Non-pigmented ciliary epithelial cell (primary cell): ENCODE measurements around the gene GPC1.
A peak's percentile ranks its signal among the peaks of the same experiment; 100 is the strongest.

ENCODE experiments used
- DNase-seq: peaks from one replicate; pipeline ENCODE4 v3.0.0-alpha.2; 2010; ENCODE audit warnings: low read depth

Gene GPC1

DNA sequence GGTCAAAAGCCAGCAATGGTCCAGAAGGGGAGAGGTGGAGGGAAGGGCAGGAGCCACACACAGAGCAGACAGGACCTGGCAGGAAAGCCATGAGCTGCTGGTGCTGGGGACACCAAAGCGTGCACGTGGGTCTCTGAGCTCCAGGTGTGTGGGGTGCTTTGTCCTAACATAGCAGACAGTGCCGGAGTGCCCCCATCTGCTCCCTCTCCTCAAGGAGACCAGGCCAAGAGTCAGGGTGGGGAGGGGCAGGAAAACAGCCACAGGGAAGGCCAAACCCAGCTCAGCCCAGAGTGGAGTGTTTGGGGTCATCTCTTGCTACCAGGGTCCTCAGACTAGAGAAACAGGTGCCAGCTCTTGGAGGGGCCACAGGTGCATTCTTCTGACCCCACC, 4.2 kb upstream of the GPC1 start:
- DNase-seq = no peak

DNA sequence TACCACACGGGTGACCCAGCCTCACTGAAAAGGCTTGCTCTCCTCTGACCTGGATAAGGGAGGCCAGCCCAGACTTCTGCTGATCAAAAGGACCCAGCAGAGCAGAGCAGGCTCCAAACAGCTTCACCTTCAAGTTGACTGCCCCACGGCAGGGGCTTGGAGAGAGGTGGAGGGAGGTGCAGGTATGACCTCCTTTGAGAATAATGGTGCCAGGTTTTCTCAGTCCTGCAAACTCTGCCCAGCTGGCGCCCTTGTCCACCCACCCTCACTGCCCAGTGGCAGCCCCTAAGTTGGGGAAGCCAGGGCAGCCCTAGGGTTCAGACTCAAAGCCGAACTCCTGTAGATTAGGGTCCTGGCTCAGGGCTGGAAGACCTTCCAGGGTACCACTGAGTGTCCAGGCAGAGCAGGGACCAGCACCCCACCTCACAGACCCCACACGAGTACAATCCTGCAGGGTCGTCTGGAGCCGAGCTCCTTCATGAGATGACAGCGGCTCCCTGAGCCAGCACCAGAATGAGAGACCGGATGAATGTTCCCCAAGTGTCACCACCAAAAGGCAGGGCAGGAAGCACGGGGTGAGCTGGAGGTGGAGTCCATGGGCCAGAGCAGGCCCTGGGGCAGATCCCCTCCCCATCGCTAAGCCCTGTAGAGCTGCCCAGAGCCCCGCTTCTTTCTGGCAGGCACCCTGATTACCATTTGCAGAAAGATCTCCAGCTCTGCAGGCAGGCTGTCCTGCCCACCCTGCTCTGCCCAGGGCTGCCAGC, 3.6 kb upstream of the GPC1 start:
- DNase-seq = no peak

DNA sequence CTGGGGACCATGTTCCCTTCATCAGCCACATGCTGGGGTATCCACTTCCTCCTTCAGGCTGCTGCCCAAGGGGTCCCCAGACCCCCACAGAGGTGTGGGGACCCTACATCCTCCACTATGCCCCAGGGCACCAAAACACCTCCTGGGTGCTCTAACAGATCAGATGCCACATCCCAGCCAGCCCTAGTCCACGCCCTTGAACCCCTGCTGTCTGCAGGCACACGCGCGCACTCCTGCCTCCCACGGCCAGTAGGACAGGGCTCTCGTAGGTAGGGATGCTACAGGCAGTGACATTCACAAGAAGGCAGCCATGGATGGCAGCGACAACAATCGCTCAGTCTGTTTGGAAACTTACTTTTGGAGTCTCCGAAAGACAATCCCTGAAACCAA, 3.0 kb upstream of the GPC1 start:
- no peak for DNase-seq

DNA sequence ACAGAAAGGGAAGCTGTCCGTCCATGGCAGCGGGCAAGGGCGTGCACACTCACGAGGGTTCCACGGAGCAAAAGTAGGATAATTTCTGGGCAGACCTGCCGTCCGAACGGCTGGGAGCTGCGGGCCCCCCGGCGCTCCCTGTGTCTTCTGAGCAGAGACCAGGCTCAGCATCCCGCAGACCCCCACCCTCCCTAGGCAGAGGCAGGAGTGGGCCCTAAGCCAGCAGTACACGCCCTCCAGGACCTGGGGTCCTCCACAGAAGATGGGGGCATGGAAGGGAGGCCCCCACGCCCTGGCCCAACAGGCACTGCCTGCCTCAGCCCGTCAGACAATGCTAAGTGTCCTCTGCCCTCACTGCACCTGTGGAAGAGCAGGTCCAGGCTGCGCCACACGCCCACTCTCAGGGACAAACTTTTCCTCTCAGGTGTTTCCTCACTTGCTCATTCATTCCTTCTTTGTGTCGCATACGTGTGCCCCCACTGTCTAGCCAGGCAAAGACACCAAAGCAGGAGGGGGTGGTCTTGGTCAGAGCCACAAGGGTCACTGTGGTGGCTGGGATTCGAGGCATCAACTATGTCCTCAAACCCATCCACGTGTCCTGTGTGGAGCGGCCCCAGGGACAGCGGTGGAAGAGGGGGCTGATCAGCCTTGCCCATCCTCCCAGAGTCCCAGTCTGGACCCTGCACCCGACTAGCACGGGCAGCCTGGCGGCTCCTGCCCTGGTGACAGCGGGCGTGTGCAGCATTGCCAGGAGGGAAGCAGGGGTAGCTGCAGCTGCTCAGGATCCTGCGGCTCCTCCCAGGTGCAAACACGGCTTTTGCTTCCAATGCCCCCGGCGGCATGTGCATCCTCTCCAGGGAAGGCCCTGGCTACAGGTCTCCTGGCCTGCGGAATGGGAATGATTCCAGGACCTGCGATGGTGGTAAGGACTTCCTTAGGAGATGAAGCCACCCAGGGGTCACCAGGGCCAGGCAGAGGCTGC, 2.4 kb upstream of the GPC1 start:
- no peak for DNase-seq

DNA sequence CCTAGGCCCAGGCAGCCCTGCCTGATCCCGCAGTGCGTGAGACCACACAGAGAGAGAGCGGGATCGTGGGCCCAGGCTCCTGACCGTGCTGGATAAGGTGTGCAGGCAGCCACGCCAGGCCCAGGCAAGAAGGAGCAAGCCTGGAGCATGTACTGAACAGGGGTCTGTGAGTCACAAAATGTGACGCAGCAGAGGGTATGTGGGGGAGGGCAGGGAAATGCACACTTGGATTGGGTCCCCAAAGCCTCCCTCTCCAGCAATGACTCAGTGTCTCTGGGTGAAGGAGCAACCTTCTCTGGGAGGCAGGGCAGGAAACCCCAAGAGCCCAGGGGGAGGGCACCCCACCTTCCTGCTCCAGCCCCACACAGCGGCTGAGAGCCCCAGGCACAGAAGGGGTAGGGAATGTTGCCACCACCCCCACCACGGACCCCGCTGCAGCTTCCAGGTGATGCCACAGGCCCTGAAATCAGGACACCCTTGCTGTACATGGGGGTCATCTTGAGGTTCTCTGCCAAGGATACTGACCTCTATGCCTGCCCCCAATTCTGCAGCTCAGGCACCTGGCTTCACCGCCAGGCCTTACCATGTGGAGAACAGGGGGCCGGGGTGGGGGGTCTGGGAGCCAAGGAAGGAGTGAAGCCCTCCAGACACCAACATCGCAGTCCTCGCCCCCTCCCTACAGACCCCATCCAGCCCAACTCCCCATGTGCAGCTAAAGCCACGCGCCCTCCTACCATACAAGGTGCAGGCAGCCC, 1.3 kb upstream of the GPC1 start:
- DNase-seq = peak; percentile 89

DNA sequence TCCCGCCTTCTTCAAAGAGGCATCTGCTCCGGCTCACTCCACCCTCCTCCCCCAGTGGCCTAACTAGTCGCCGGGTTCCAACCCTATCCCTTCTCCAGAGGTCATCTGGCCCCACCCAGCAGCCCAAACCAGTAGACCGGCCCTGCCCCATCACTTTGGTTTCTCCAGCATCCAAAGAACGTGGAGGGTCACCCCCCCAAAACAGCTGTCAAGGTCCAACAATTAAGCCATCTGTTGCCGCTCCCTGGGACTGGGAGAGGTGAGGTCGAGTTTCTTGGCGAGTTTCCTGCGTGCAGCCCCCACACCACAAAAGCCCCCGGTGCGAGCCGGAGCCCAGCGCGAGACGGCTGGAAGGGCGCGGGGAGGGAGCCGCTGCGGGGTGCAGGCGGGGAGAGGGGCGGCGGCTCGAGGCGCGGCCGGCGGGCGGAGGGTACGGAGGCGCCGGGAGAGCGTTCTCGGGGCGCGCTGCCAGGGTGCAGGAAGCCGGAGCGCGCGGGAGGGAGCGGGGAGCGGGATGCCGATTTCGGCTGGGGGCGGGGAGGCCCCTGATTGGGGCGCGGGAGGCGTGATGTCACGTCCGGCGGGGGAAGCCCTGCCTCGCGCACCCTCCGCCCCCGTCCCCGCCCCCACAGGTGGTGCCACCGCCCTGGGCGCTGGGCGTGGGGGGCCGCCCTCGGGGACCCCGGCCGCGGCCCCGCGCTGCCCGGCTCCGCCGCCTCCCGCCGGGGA, 571 bp upstream of the GPC1 start:
- no peak for DNase-seq

DNA sequence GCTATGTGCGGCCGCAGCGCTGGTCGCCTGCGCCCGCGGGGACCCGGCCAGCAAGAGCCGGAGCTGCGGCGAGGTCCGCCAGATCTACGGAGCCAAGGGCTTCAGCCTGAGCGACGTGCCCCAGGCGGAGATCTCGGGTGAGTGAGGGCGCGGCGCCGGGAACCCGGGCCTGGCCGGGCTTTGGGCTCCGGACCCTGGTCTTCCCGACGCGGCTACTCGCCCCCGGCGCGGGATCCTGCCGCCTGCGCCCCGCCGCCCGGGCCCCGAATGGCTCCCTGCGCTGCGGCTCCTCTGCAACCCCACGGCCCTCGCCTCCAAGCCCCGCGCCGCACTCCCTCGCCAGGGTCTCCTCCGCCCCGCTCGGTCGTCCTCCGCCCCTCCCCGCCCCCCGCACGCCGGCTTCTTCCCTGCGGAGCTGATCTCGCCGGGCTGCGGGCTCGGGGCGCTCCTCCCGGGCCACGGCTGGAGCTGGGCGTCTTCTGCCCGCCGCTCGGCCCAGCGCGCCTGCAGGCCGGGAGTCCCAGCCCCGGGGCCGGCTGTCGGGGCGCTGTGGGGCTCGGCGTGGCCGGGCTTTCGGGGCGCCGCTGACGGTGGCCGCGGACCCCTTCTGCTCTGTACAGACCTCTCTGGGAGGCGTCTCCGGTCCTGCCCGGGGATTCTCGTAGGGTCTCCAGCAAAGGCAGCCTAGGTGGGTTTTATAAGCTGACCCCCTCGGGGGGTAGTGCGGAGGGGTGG, 652 bp downstream of the GPC1 start:
- no peak for DNase-seq

DNA sequence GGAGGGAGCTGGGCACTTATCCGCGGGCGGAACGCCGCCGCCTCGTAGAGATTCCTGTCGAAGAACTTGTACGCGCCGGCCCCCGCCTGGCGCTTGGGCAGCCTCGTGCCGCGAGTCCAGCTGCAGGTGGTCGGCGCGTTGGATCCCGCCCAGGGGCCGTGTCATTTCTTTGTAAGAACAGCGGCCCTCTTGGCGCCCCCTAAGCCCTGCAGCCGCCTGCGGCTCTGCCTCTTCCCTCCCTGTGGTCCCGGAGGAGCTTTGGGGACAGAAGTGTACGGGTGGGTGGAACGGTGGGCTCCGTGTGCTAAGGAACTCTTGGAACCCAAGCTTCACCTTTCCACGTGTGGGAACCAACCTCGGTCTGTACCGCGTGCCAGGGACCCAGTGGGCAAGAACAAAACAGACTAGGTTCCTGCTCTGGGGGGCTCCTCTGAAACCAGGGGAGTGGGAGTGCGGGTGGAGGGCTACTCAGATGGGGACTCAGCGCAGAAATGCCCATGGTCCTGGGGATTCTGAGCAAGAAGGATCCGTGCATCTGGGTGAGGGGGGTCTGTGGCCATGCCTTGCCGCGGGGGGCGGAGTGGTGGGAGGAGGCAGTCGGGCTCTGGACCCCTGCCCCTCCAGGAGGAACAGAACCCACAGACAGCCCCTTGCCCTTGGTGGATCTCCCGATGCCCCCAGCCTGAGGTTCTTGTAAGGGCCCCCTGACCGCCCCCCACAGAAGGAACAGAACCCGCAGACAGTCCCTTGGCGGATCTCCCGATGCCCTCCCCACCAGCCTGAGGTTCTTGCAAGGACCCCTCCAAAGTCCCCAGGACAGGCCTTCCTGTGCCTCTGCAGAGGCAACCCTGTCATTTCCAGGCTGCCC, 1.5 kb downstream of the GPC1 start:
- DNase-seq = no peak

DNA sequence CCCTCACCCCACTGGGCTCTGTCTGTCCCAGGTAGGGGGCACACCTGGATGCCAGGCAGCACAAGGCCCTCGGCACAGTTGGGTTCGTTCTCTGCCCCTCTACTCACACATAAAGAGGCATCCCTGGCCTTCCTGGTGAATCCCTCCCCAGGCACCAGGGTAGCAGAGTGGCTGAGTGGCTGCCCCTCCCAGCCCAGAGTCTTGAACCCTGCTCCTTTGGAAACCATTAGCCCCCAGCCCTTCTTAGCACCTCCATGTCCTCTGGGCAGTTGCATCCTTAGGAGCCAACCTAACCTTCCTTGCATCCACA, 2.0 kb downstream of the GPC1 start:
- DNase-seq = no peak

DNA sequence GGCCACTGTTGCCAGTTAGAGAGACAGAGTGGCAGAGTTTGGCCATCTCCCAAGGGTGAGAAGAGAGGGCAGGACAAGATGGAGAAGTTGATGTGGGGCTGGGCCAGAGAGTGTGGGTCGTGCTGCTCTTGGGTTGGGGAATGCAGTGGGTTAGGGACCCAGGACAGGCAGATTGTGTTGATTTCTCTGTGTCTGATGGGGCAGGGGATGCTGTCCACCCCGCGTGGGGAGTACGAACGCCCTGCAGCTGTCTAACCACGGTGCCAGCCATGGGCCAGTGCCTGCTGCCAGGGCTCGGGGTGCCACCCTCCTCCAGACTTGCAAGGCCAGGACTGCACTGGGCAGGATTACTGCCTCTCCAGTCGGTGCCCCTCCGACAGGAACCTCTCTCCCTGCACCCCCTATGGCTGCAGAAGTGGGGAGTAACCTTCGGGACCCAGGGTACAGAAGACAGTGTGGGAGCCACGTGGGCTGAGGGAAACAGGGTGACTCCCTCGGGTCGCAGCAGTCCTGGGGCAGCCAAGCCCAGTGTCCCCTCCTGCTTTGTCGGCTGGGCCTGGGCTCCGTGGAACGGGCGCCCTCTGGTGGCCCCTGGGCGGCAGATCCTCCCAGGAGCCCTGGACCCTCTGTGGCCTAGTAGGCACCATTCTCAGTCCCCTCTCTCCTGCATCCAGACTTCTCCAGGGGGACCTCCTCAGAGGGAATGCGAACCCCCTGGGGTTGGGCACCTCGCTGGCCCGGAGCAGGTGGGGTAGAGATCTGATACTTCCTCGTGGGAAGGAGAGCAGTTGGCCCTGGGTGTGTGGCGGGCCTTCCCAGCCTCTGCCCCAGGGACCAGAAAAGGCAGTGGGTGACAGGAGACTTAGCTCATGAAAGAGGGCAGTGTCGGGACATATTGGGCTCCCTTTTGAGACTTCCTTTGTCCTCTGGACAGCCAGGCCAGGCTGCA, 2.7 kb downstream of the GPC1 start:
- no peak for DNase-seq

DNA sequence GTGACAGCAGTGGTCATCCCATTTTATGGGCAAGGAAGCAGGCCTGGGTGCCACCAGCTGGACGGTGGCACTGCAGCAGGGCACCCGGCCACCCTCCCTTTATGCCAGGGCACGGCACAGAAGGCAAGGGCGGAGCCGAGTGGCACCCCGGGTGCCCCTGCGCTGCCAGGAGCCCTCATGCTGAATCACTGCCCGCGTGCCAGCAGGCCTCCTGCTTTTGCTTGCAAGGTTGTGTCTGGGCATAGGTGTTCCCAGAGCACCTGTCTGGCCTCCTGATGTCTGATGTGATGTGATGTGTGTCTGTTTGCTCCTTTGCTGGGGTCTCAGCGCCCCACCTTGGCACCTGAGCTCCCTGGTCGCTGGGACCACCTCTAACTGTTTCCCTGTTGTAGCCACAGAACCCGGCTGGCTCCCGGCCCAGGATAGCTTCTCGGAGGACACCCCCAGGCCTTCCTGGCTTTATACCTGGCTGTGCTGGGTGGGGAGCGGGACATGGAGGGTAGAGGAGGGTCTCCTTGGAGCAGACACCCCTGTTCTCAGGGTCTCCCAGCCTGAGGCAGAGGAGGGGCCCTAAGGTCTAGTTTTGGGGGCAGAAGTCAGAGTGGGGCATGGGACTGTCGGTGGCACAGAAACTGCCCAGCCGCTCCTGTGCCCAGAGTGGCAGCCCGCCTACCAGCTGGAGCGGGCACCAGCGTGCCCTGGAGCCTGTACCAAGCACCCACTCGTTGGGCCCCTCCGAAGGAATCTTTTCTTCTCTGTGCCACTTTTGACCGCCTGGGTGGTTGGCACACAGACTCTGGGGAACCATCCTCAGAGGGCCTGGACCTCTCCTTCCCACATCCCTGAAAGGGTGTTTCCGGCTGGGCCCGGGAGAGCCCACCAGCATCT, 3.6 kb downstream of the GPC1 start:
- no peak for DNase-seq

DNA sequence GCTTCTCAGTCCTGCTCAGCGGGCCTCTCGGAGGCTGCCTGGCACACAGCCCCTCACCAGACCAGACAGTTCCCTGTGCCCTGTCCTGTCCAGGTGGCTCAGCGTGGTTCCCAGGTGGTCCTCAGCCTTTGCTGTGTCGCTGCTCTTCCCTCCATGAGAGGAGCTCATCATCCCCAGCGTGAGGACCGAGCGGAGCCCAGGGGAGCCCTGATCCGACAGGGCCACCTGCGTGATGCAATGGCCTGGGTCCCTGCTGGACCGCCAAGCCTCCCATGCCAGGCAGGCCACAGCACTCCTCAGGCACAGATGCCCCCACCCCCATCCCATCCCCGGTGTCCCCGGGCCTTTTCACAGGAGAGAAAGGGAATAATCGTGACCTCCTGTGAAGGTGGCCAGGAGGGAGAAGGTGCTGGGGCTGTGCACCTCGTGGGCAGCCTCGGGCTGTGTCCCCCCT, 4.3 kb downstream of the GPC1 start:
- no peak for DNase-seq

DNA sequence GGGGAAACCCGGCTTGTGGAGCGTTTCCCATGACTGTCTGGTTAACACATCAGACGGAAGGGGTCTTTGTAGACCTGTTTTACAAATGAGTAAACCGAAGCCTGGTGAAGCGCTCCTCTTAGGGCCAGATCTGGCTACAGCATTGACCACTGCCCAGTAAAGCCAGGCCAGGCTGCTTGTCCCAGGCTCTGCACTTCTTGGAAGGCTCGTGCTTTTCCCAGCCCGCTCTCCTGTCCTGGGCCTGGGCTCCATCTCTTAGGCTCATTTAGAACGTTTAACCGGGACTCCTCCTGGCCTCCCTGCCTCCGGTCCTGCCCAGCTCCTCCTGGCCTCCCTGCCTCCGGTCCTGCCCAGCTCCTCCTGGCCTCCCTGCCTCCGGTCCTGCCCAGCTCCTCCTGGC, 4.8 kb downstream of the GPC1 start:
- no peak for DNase-seq

DNA sequence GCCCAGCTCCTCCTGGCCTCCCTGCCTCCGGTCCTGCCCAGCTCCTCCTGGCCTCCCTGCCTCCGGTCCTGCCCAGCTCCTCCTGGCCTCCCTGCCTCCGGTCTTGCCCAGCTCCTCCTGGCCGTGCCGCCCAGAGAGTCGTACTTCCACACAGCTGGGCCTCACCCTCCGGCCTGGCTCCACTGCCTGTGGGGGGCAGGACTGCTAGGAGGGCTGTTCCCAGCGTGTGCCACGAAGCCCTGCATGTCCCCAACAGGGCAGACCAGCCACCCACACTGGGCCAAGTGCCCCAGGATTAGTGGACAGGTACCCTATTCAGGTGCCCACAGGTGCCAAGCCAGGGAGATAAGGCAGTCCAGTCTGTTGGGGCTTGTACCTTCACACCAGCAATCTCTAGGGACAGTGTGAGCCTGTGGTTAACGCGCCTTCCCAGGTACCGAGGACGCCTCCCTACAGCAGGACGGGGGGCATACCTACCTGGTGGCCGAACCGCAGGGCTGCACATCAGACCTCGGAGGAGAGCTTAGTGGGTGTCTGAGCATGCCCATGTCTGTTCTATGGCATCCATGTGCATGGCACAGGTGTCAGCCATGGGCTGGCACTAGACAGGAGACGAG, 5.3 kb downstream of the GPC1 start:
- DNase-seq = no peak

DNA sequence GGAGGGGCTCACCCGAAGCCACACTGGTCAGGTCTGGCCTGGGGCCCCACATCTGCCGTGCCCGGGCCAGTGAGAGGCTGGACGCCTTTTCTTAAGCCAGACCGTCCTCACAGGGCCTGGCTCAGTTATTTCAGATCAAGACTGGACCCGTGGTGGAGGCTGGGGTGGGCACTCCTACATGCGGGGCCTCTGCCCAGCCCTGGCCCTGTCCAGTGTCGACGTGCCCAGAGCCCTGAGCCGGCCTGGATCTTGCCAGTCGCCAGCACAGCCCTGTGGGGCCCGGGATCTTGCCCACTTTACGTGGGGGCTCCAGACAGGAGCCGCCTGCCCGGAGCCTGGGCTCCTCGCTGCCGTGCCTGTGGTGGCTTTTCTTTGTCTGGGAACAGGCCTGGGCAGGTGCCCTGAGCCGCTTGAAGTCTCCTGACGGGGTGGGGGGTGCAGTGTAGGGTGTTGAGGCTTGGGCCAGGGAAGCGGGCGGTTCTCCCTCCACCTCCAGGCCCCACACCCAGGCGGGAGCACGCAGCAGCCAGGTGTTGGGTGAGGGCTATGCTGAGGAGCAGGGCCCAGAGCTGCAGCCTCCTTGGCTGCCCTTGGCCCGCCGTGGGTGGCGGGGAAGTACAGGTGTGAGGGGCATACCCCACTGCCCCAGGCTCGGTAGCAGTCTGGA, 6.0 kb downstream of the GPC1 start:
- DNase-seq = no peak

DNA sequence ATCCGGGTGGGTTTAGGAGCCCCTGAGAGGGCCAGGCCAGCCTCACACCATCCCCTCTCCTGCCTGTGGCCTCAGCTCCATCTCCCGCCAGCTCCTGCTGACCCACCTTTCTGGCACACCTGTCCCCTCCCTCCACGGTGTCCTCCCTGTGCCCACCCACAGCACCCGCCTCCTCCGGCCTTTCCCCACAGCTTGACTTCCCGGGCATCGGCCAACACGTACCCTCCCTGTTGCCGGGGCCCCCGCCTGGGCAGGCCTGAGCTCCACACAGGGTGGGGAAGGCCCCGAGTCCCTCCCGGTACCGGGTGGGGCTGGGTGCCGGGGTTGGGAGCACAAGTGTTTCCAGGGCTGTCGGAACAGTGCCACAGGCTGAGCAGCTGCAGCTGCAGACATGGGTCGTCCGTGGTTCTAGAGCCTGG, 6.5 kb downstream of the GPC1 start:
- no peak for DNase-seq
